HG03039 (cell line): ENCODE data around the gene TRMU.
"Not testable (repeated sequence)": the region's sequence is repeated elsewhere in the genome, so short reads cannot be mapped to it uniquely, and the experiment has no call there.

Source experiments
- ATAC-seq: cut with Tn5 transposase; IDR thresholded peaks from one replicate; pipeline ENCODE4 v1.9.1; 2021; ENCODE audit warnings: mild to moderate bottlenecking, moderate library complexity; ENCODE audit not compliant: unreplicated experiment

The TRMU gene

GRCh38 chr22:46381731-46382130 is 46.2 kb downstream of the TRMU start:
- no peak for ATAC-seq

DNA sequence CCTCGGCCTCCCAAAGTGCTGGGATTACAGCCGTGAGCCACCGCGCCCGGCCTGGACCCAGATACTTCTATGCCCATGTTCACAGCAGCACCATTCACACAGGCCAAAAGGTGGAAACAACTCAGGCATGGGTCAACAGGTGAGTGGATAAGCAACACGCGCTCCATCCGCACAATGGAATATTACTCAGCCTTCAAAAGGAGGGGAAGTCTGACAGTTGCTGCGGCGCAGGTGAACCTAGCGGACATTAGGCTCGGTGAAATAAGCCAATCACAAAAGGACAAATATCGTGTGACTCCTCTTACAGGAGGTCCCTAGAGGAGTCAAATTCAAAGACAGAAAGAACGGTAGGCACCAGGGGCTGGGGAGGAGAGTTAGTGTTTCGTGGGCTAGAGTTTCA is 47.0 kb downstream of the TRMU start:
- no peak for ATAC-seq

- ATAC-seq, result no peak
Observed at GRCh38 chr22:46386312-46386711, 50.8 kb downstream of the TRMU start.

- no peak for ATAC-seq
Observed at GRCh38 chr22:46387748-46388147, 52.2 kb downstream of the TRMU start.

- no peak for ATAC-seq
Observed at GRCh38 chr22:46388647-46389046, 53.1 kb downstream of the TRMU start.

GRCh38 chr22:46389081-46389480 is 53.6 kb downstream of the TRMU start:
- no peak for ATAC-seq

DNA sequence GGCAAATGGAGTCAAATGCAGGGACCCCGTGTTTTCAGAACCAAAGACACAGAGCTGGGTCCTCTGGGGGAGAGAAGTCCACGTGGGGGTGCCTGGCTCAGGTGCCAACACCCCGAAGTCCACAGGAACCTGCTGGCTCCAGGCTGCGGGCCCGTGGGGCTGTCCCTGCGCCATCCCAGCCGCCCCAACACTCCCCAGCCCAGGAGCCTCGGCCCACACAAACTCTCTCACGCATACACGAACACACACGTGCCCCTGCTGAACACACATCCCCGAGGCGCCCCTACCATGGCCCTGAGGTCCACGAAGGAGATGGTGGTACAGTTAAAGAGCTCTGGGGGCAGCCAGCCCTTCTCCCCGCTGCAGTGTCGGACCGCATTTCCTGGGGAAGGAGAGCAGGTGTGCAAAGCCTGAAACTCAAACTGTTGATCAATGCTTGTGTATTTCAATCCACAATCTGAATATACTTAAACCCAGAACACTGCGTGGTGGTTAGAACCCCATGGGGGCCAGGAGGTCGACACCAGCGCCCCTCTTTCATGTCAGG is 54.7 kb downstream of the TRMU start:
- ATAC-seq, result no peak

- no peak for ATAC-seq
Observed at GRCh38 chr22:46390652-46391301, 55.3 kb downstream of the TRMU start.

DNA sequence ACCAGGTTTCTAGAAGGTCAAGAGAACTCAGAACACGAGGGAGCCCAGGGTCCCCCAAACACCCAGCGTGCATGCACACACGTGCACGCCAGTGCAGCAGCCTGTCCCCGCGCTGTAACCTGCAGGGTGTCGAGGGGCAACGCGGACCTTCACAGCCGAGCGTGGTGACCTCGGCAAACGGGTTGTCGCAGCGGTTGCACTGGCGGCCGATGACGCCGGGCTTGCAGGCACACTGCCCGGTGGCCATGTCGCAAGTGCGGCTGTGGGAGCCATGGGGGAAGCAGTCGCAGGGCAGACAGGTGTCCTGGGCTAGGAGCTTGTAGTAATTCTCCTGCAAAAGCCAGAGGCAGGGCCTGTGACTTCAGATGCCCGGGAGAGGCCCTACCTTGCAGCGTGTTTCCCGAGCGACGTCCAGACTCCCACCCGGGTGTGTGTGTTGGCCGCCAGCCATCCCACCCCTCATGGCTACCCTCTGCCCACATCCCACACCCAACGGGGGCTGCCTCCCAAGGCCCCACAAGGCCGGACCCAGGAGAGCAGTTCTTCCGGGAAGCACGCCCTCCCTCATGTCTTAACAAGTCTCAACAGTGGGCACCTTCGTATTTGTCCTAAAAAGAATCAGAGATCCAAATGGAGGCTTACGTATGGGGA is 56.1 kb downstream of the TRMU start:
- ATAC-seq, result no peak

DNA sequence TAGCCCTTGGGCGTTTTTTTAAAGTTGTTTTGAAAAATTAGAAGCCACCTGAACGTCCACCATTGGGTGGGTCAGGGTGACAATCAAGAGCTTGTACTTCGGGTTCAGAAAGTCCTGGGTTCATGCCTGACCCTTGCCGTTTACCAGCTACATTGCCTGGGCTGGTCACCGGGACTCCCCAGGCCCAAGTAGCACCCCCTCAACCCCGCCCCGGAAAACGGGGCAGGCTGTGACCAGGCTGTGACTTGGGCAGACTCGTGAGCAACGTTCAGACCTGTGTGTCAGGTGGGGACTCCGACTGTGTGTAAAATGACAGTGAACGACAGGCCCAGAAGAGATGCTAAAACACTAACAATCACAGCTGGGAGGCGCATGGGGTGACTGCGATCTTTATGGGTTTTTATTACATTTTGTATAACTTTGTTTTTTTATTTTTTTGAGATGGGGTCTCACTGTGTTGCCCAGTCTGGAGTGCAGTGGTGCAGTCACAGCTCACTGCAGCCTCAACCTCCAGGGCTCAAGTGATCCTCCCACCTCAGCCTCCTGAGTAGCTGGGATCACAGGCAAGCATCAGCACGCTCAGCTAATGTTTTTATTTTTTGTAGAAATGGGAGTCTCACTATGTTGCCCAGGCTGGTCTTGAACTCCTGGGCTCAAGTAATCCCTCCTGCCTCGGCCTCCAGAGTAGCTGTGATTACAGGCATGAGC is 56.8 kb downstream of the TRMU start:
- no peak for ATAC-seq

DNA sequence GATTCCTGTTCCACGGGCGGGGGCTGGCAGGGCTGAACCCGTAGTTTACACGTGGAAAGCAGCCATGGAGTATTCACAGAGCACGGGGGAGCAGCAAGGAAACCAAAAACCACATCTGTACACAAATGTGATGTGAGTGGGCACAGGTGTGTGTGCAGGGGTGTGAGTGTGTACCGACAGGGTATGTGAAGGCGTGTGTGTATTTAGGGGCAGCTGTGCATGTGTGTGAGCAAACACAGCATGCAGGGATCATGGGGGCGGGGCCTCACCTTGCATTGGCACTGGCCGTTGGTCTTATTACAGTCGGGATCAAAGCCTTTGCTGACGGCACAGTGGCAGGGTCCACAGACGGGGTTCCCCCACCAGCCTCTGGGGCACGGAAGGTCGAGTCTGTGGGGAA is 58.4 kb downstream of the TRMU start:
- no peak for ATAC-seq

DNA sequence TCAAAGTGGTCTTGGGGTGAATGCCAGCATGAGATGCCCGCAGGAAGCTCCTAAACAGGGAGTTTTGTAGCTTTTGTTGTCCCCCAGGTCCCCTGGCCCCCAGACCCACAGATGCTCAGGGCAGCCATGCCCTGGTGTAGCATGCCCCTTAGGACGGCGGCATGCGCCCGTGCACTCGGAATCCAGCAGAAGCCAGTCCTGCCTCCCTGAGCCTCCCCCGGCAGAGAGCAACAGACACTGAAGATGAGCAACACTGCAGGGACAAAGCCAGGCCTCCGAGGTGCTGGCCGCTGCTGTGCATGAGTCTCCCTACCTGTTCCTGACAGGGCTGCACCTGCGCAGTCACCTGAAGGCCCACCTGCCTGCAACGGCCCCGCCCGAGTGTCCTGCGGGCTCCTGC is 59.1 kb downstream of the TRMU start:
- no peak for ATAC-seq

DNA sequence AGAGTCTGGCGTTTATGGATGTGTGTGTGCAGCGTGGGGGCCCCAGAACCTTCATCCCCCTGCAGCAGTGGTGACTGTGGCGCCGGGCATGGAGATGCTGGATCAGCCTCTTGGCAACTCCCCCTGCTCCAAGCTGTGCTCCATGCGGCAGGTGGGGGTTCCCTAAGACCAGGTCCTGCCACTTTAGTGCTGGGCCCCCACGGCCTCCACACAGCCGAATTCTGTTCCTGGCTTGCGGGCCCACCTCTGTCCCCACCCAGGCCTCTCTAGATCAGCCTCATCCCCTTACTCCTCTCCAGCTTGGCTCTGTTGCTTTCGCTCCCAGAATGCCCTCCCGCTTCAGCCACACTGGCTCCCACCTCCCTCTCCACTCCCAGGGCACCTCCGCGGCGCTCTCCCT is 59.6 kb downstream of the TRMU start:
- ATAC-seq, result no peak

GRCh38 chr22:46397049-46397448 is 61.5 kb downstream of the TRMU start:
- ATAC-seq, result not testable (repeated sequence)

DNA sequence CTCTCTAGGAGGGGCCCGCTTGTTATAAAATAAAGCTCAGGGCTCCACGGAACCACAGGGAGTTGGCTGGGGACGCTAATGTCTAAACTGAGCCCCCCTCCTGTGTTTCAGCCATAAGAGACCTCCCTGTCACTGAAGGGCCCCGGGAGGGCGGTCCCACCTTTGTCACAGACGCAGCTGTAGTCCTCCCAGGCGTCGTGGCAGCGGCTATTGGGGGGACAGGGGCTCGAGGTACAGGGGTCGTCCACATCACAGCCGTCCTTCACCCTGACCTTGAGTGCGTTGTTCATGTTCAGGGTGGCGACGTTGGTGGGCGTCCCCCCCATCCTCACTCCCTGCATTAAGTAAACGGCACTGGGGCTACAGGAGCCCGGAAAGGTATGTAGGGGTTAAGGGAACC is 62.0 kb downstream of the TRMU start:
- ATAC-seq, result no peak

- ATAC-seq, result no peak
Observed at GRCh38 chr22:46397951-46398350, 62.4 kb downstream of the TRMU start.

- ATAC-seq, result no peak
Observed at GRCh38 chr22:46399251-46400024, 63.9 kb downstream of the TRMU start.

- no peak for ATAC-seq
Observed at GRCh38 chr22:46401370-46401769, 65.9 kb downstream of the TRMU start.

GRCh38 chr22:46402505-46402904 is 67.0 kb downstream of the TRMU start:
- no peak for ATAC-seq

- ATAC-seq, result not testable (repeated sequence)
Observed at GRCh38 chr22:46403880-46404279, 68.4 kb downstream of the TRMU start.

GRCh38 chr22:46405901-46406300 is 70.4 kb downstream of the TRMU start:
- ATAC-seq, result no peak
